HEK293 (cell line): Measurements from ENCODE around the gene TOM1L2.
A peak's percentile ranks its signal among the peaks of the same experiment; 100 is the strongest.

Experiments
- HOXD13 ChIP-seq: sonication (generic); formaldehyde crosslinking; IDR thresholded peaks from 2 replicates; pipeline ENCODE4 v1.8.0; 2022; ENCODE audit warnings: missing genetic modification reagents, borderline replicate concordance
- KLF16 ChIP-seq: fragments of 450-650 bp; formaldehyde crosslinking; IDR thresholded peaks from 2 replicates; pipeline ENCODE4 v1.5.1; 2017; ENCODE audit warnings: missing biosample characterization, missing genetic modification characterization
- KLF17 ChIP-seq: fragments of 450-650 bp; formaldehyde crosslinking; IDR thresholded peaks from 2 replicates; pipeline ENCODE4 v1.5.1; 2016; ENCODE audit warnings: missing biosample characterization, missing genetic modification characterization
- KLF8 ChIP-seq: fragments of 450-650 bp; formaldehyde crosslinking; IDR thresholded peaks from 2 replicates; pipeline ENCODE4 v1.5.1; 2016; ENCODE audit warnings: missing biosample characterization, missing genetic modification characterization
- MEIS1 ChIP-seq: sonication (generic); formaldehyde crosslinking; IDR thresholded peaks from 2 replicates; pipeline ENCODE4 v1.8.1; 2022; ENCODE audit warnings: missing genetic modification reagents, mild to moderate bottlenecking, borderline replicate concordance
- OSR2 ChIP-seq: fragments of 450-650 bp; formaldehyde crosslinking; IDR thresholded peaks from 2 replicates; pipeline ENCODE4 v1.5.1; 2016; ENCODE audit warnings: missing biosample characterization, missing genetic modification characterization
- PATZ1 ChIP-seq: fragments of 450-650 bp; formaldehyde crosslinking; IDR thresholded peaks from 2 replicates; pipeline ENCODE4 v1.5.1; 2016; ENCODE audit warnings: missing biosample characterization, missing genetic modification characterization
- ZBTB48 ChIP-seq: fragments of 450-650 bp; formaldehyde crosslinking; IDR thresholded peaks from 2 replicates; pipeline ENCODE4 v1.5.1; 2016; ENCODE audit warnings: missing biosample characterization, missing genetic modification characterization
- ZBTB8A ChIP-seq: fragments of 450-650 bp; formaldehyde crosslinking; IDR thresholded peaks from 2 replicates; pipeline ENCODE4 v1.5.1; 2016; ENCODE audit warnings: missing biosample characterization, missing genetic modification characterization
- ZNF112 ChIP-seq: fragments of 450-650 bp; formaldehyde crosslinking; IDR thresholded peaks from 2 replicates; pipeline ENCODE4 v1.5.0; 2017; ENCODE audit warnings: missing biosample characterization, missing genetic modification characterization
- ZNF169 ChIP-seq: fragments of 450-650 bp; formaldehyde crosslinking; IDR thresholded peaks from 2 replicates; pipeline ENCODE4 v1.5.1; 2016; ENCODE audit warnings: missing biosample characterization, missing genetic modification characterization
- ZNF211 ChIP-seq: fragments of 450-650 bp; formaldehyde crosslinking; IDR thresholded peaks from 2 replicates; pipeline ENCODE4 v1.5.1; 2016; ENCODE audit warnings: low read depth, missing biosample characterization, missing genetic modification characterization
- ZNF274 ChIP-seq, 2 experiments: fragments of 200-500 bp in 1 of 2; fragments of 450-650 bp in 1 of 2; sonication (Bioruptor generic) in 1 of 2; formaldehyde crosslinking in 1 of 2; IDR thresholded peaks; 2 replicates each; pipeline versions ENCODE4 v1.5.1 to v1.6.1; 2014 to 2016; ENCODE audit warnings: borderline replicate concordance in 1 of 2, inconsistent platforms in 1 of 2, low read length in 1 of 2, missing biosample characterization in 1 of 2, missing genetic modification characterization in 1 of 2
- ZNF280D ChIP-seq: fragments of 450-650 bp; formaldehyde crosslinking; IDR thresholded peaks from 2 replicates; pipeline ENCODE4 v1.5.1; 2016; ENCODE audit warnings: missing biosample characterization, missing genetic modification characterization
- ZNF37A ChIP-seq: fragments of 450-650 bp; IDR thresholded peaks from 2 replicates; pipeline ENCODE4 v1.5.1; 2018; ENCODE audit warnings: missing biosample characterization, missing genetic modification characterization
- ZNF426 ChIP-seq: fragments of 450-650 bp; formaldehyde crosslinking; IDR thresholded peaks from 2 replicates; pipeline ENCODE4 v1.5.1; 2017; ENCODE audit warnings: missing biosample characterization, missing genetic modification characterization, mild to moderate bottlenecking, inconsistent platforms, moderate library complexity
- ZNF530 ChIP-seq: fragments of 450-650 bp; formaldehyde crosslinking; IDR thresholded peaks from 2 replicates; pipeline ENCODE4 v1.5.1; 2016; ENCODE audit warnings: low read depth, missing biosample characterization, missing genetic modification characterization
- ZNF548 ChIP-seq: fragments of 450-650 bp; formaldehyde crosslinking; IDR thresholded peaks from 2 replicates; pipeline ENCODE4 v1.5.1; 2016; ENCODE audit warnings: missing biosample characterization, missing genetic modification characterization
- ZNF580 ChIP-seq: fragments of 450-650 bp; formaldehyde crosslinking; IDR thresholded peaks from 2 replicates; pipeline ENCODE4 v1.5.1; 2016; ENCODE audit warnings: missing biosample characterization, missing genetic modification characterization
- ZNF596 ChIP-seq: fragments of 450-650 bp; IDR thresholded peaks from 2 replicates; pipeline ENCODE4 v1.5.0; 2018; ENCODE audit warnings: missing biosample characterization, mild to moderate bottlenecking, missing genetic modification characterization, moderate library complexity
- ZNF664 ChIP-seq: fragments of 450-650 bp; formaldehyde crosslinking; IDR thresholded peaks from 2 replicates; pipeline ENCODE4 v1.5.1; 2016; ENCODE audit warnings: missing biosample characterization, missing genetic modification characterization
- ZNF76 ChIP-seq: fragments of 450-650 bp; formaldehyde crosslinking; IDR thresholded peaks from 2 replicates; pipeline ENCODE4; 2016; ENCODE audit warnings: low read depth, missing biosample characterization, missing genetic modification characterization, borderline replicate concordance
- ZNF768 ChIP-seq: fragments of 450-650 bp; formaldehyde crosslinking; IDR thresholded peaks from 2 replicates; pipeline ENCODE4 v1.5.1; 2018; ENCODE audit warnings: missing biosample characterization, mild to moderate bottlenecking, missing genetic modification characterization
- ZNF776 ChIP-seq: fragments of 450-650 bp; formaldehyde crosslinking; IDR thresholded peaks from 2 replicates; pipeline ENCODE4 v1.5.0; 2017; ENCODE audit warnings: missing biosample characterization, missing genetic modification characterization, borderline replicate concordance
- ZNF791 ChIP-seq: fragments of 450-650 bp; formaldehyde crosslinking; IDR thresholded peaks from 2 replicates; pipeline ENCODE4 v1.5.1; 2016; ENCODE audit warnings: missing biosample characterization, missing genetic modification characterization
- TF ChIP-seq, protein P1 (sequence below): fragments of 450-650 bp; formaldehyde crosslinking; IDR thresholded peaks from 2 replicates; pipeline ENCODE4 v1.5.1; 2016; ENCODE audit warnings: missing biosample characterization, missing genetic modification characterization
- TF ChIP-seq, protein P2 (sequence below): fragments of 450-650 bp; formaldehyde crosslinking; IDR thresholded peaks from 2 replicates; pipeline ENCODE4 v1.5.1; 2016; ENCODE audit warnings: missing biosample characterization, missing genetic modification characterization, low read depth
- TF ChIP-seq, protein P3 (sequence below): fragments of 450-650 bp; formaldehyde crosslinking; IDR thresholded peaks from 2 replicates; pipeline ENCODE4 v1.5.1; 2016; ENCODE audit warnings: missing biosample characterization, missing genetic modification characterization

The TOM1L2 gene

GRCh38 chr17:17921192-17922069 is 50.8 kb downstream of the TOM1L2 start (continued):
- TF ChIP-seq ZNF280D (no peak), PATZ1 (tag by site-specific recombination) (peak; percentile 83), ZNF112 (tag by site-specific recombination) (no peak), ZBTB8A (tag by site-specific recombination) (no peak), ZNF530 (tag by site-specific recombination) (no peak), ZNF548 (tag by site-specific recombination) (no peak), HOXD13 (no peak), ZNF76 (tag by site-specific recombination) (no peak), ZNF664 (tag by site-specific recombination) (no peak), ZNF580 (tag by site-specific recombination) (no peak), OSR2 (peak; percentile 90), ZNF776 (tag by site-specific recombination) (no peak), ZNF596 (tag by site-specific recombination) (no peak), KLF8 (tag by site-specific recombination) (0 out of 2 replicates have a peak, but pooled peaks have one; percentile 14), ZNF169 (tag by site-specific recombination) (no peak), KLF17 (tag by site-specific recombination) (peak; percentile 38; the same call in 1 of the 2 replicates), ZBTB48 (tag by site-specific recombination) (no peak), KLF16 (no peak), ZNF768 (tag by site-specific recombination) (no peak), ZNF211 (tag by site-specific recombination) (no peak), ZNF274 (IDR thresholded peaks at IDR 0.05; ENCODE audit: low read length) (no peak), ZNF274 (tag by site-specific recombination; IDR thresholded peaks at IDR 0.05; ENCODE audit: borderline replicate concordance) (no peak), ZNF426 (tag by site-specific recombination) (no peak), ZNF791 (tag by site-specific recombination) (no peak), ZNF37A (tag by site-specific recombination) (no peak), MEIS1 (no peak)
- TF ChIP-seq, protein P1, sequence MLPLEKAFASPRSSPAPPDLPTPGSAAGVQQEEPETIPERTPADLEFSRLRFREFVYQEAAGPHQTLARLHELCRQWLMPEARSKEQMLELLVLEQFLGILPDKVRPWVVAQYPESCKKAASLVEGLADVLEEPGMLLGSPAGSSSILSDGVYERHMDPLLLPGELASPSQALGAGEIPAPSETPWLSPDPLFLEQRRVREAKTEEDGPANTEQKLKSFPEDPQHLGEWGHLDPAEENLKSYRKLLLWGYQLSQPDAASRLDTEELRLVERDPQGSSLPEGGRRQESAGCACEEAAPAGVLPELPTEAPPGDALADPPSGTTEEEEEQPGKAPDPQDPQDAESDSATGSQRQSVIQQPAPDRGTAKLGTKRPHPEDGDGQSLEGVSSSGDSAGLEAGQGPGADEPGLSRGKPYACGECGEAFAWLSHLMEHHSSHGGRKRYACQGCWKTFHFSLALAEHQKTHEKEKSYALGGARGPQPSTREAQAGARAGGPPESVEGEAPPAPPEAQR, result no peak
- TF ChIP-seq, protein P2, sequence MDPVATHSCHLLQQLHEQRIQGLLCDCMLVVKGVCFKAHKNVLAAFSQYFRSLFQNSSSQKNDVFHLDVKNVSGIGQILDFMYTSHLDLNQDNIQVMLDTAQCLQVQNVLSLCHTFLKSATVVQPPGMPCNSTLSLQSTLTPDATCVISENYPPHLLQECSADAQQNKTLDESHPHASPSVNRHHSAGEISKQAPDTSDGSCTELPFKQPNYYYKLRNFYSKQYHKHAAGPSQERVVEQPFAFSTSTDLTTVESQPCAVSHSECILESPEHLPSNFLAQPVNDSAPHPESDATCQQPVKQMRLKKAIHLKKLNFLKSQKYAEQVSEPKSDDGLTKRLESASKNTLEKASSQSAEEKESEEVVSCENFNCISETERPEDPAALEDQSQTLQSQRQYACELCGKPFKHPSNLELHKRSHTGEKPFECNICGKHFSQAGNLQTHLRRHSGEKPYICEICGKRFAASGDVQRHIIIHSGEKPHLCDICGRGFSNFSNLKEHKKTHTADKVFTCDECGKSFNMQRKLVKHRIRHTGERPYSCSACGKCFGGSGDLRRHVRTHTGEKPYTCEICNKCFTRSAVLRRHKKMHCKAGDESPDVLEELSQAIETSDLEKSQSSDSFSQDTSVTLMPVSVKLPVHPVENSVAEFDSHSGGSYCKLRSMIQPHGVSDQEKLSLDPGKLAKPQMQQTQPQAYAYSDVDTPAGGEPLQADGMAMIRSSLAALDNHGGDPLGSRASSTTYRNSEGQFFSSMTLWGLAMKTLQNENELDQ, result no peak
- TF ChIP-seq, protein P3, sequence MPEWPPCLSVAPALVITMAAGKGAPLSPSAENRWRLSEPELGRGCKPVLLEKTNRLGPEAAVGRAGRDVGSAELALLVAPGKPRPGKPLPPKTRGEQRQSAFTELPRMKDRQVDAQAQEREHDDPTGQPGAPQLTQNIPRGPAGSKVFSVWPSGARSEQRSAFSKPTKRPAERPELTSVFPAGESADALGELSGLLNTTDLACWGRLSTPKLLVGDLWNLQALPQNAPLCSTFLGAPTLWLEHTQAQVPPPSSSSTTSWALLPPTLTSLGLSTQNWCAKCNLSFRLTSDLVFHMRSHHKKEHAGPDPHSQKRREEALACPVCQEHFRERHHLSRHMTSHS (tag by site-specific recombination), result no peak
